ENCODE results near the gene GLT6D1. TPM values are rescaled to one million over a fixed set of nuclear protein-coding genes. Genes with fewer than 3 reads are reported as not detected.

Gene GLT6D1
- total and polyA plus RNA-seq, 2 of the 8 experiments (the other 6 are each of a cell fraction or from before 2014, with no cell fraction given): 1.3 to 2.1 TPM

GRCh38 chr9:135582541-135582940 is 56.8 kb downstream of the GLT6D1 start (continued):
- TF ChIP-seq CHD7 (IDR thresholded peaks at IDR 0.05; ENCODE audit: insufficient replicate concordance, low read length) (no peak), NRF1 (IDR thresholded peaks at IDR 0.05; ENCODE audit: low read depth, low read length) (no peak), KDM5A (IDR thresholded peaks at IDR 0.05; ENCODE audit: low read length) (no peak), SAP30 (IDR thresholded peaks at IDR 0.05; ENCODE audit: insufficient read depth, insufficient replicate concordance, low read length) (no peak), SUZ12 (IDR thresholded peaks at IDR 0.05; ENCODE audit: low read length) (no peak), SRF (IDR thresholded peaks at IDR 0.05; ENCODE audit: low read depth, low read length) (no peak), BCL11A (IDR thresholded peaks at IDR 0.05; ENCODE audit: low read depth in 2 of 2, low read length in 2 of 2) (no peak)

All from H1 (cell line).